ENCODE data around the gene PINK1. TPM values are rescaled to one million over a fixed set of nuclear protein-coding genes. Genes with fewer than 3 reads are reported as not detected.

The PINK1 gene
- total and polyA plus RNA-seq, 2 of the 13 experiments (the other 11 are each of a cell fraction or from before 2014, with no cell fraction given), result 15.3 to 16.1 TPM

- H3K27me3 ChIP-seq (ENCODE audit: control insufficient read depth in 1 of 2, insufficient read depth in 2 of 2, low read length in 2 of 2), result peaks cover 2 to 57% of the 10 kb centered on the region in 2 experiments; a peak in 4 of 5 replicates
- H2AFZ ChIP-seq (ENCODE audit: low read length), result no peak overlapping the region
- BruUV-seq (replicated peaks), result no TSS peak
- H3K27ac ChIP-seq (ENCODE audit: extremely low read length, insufficient read depth, low read length), result no peak overlapping the region
- in situ Hi-C loops (cut with HindIII; ENCODE audit: extremely low pct_ligation_motif_present, low pct_unique_long_range_greater_than_20kb) (no loop called here), intact Hi-C loops (cut with micrococcal nuclease; ENCODE audit: unreplicated experiment) (no loop called here)
- no peaks in the 10 kb centered on the region for H3K9me3 ChIP-seq (ENCODE audit: low read length)
- no peak for TF ChIP-seq STAT5B (CRISPR knock-in tag; IDR thresholded peaks at IDR 0.05)
- no peak for TF ChIP-seq ZBTB38 (CRISPR knock-in tag; IDR thresholded peaks at IDR 0.05)
- no peak for TF ChIP-seq ZNF737 (CRISPR knock-in tag; IDR thresholded peaks at IDR 0.05; ENCODE audit: borderline replicate concordance)
- TF ChIP-seq IRF2 (CRISPR knock-in tag; IDR thresholded peaks at IDR 0.05), result no peak
- TF ChIP-seq U2AF2 (IDR thresholded peaks at IDR 0.05; ENCODE audit: low read depth, low read length), result no peak
- TF ChIP-seq SP5 (CRISPR knock-in tag; IDR thresholded peaks at IDR 0.05; ENCODE audit: borderline replicate concordance, low read depth), result no peak
- TF ChIP-seq ZBTB33 (CRISPR knock-in tag; IDR thresholded peaks at IDR 0.05), result no peak
- no peak for TF ChIP-seq TMF1 (CRISPR knock-in tag; IDR thresholded peaks at IDR 0.05; ENCODE audit: low read depth)
- no peak for TF ChIP-seq ZNF232 (CRISPR knock-in tag; IDR thresholded peaks at IDR 0.05; ENCODE audit: borderline replicate concordance)
- TF ChIP-seq NR2F1 (CRISPR knock-in tag; IDR thresholded peaks at IDR 0.05), result no peak
- no peak for TF ChIP-seq THAP7 (CRISPR knock-in tag; IDR thresholded peaks at IDR 0.05)
- no peak for TF ChIP-seq BRF2 (CRISPR knock-in tag; IDR thresholded peaks at IDR 0.05)
- no peak overlapping the region for H3K4me3 ChIP-seq (replicated peaks in 1 of 3; ENCODE audit: insufficient read depth in 1 of 3, low read depth in 2 of 3, low read length in 3 of 3)
- peaks cover 39% of the 10 kb centered on the region for H3K4me1 ChIP-seq (ENCODE audit: insufficient read depth, low read length)
- no peak for DNase-seq (ENCODE audit: low spot score)
- no peak overlapping the region for H3K9ac ChIP-seq (ENCODE audit: insufficient read depth, low read depth, low read length)
- CTCF ChIA-PET (ENCODE audit: low intra/inter-chr PET ratio, low total read pairs), result no interaction called here
- no peak for FAIRE-seq
- no peak overlapping the region for H3K4me2 ChIP-seq (ENCODE audit: low read depth, low read length)
- no peaks in the 10 kb centered on the region for H3K36me3 ChIP-seq (replicated peaks in 1 of 2; ENCODE audit: control insufficient read depth in 1 of 2, insufficient read depth in 2 of 2, low read length in 2 of 2)
- 48% methylated on average over 10 of the region's 10 CpGs for WGBS (ENCODE audit: low lambda C conversion rate)
- POLR2A ChIA-PET, result no interaction called here
- H3K79me2 ChIP-seq (ENCODE audit: insufficient read depth, low read length), result no peaks in the 10 kb centered on the region
- ATAC-seq, result no peak
- no peaks in the 10 kb centered on the region for H4K20me1 ChIP-seq (ENCODE audit: insufficient read depth, low read length)
These were observed 50.4 kb downstream of the PINK1 start for GRCh38 chr1:20683614-20684013.

Measured in HepG2 (cell line).